ENCODE measurements around the gene GCAT. TPM values are rescaled to one million over a fixed set of nuclear protein-coding genes. Genes with fewer than 3 reads are reported as not detected.

Gene GCAT
- total and polyA plus RNA-seq, 2 of the 4 experiments (the other 2 are of a cell fraction): 20.6 to 32.3 TPM

DNA sequence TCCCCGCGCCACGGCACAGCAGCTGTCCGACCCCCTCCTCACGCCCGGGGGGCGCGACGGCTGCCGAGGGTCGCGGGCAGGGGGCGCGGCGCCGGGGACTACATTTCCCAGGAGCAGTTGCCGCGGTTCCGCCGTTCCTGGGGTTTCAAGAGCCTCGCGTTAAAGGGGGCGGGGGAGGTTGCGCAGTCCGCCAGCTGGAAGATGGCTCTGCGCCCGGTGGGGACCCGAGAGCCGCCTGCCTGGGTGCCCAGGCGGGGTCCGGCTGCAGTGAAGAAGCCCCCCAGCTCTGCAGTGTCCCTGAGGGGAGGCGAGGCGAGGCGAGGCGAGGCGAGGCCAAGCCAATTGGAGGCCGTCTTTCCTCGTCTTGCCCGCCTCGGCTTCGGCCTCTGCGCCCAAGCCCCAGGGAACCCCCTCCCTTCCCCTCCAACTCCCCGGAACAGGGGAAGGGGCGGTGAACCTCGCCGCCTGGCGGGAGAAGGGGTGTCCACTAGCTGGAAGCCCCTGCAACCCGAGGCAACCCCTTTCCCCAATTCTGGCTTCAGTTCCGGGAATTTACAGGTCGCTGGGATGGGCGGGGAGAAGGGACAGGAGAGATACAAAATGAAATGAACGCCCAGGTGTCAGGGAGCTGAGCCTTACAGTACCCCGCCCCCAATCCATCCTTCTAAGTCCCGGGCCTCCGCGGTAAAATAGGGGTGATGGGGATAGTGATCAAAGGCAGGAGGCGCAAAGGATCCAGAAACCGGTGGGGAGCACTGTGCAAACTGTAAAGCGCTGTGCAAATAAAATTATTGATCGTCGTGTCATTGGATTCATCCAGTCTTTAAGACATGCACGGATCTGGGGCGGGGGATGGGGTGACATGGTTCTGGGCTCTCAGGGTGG, 5.2 kb upstream of the GCAT start:
- peak; percentile 50 for ATAC-seq (ENCODE audit: low read depth)
- H2BK120ac ChIP-seq (ENCODE audit: low read depth, low read length): peak overlapping the region; percentile 42; the same call in 1 of the 2 replicates
- H3K4me2 ChIP-seq (ENCODE audit: low read depth, low read length): peak overlapping the region; percentile 78
- peak overlapping the region; percentile 55 for H3K14ac ChIP-seq (replicated peaks; ENCODE audit: low read depth, low read length)
- H4K8ac ChIP-seq (ENCODE audit: low read depth in 2 of 2, low read length in 2 of 2): peak overlapping the region; percentile 71 to 93; a peak in 3 of 4 replicates
- no peaks in the 10 kb centered on the region for H3K27me3 ChIP-seq (ENCODE audit: control insufficient read depth, insufficient read depth, low read length)
- H2BK5ac ChIP-seq (ENCODE audit: low read depth, low read length, poor library complexity, severe bottlenecking): peak overlapping the region; percentile 18
- dilution Hi-C loops (cut with HindIII; ENCODE audit: low sequenced_read_pairs, unreplicated experiment) (no loop called here), in situ Hi-C loops (cut with MboI; ENCODE audit: low sequenced_read_pairs) (no loop called here), intact Hi-C loops (cut with micrococcal nuclease) (no loop called here)
- peak overlapping the region; percentile 61 for H4K5ac ChIP-seq (ENCODE audit: low read depth, low read length)
- H2AK5ac ChIP-seq (ENCODE audit: low read depth, low read length): peak overlapping the region; percentile 68; the same call in 1 of the 2 replicates
- H3K18ac ChIP-seq (ENCODE audit: low read depth, low read length): peak overlapping the region; percentile 18; the same call in 1 of the 2 replicates
- ChIA-PET POLR2A (ENCODE audit: unreplicated experiment) (no interaction called here), CTCF (no interaction called here)
- no peaks in the 10 kb centered on the region for H3K9me3 ChIP-seq (ENCODE audit: control insufficient read depth, insufficient read depth, low read length)
- 1% methylated on average over 19 of the region's 63 CpGs; no CpG with 5 or more reads in 1 of the 2 experiments for WGBS, 2 experiments (ENCODE audit: extremely low coverage in 2 of 2, insufficient read length in 1 of 2)
- H3K27ac ChIP-seq (ENCODE audit: insufficient read depth, low read length): peak overlapping the region; percentile 45
- H2AFZ ChIP-seq (replicated peaks; ENCODE audit: low read length, poor library complexity): peak overlapping the region; percentile 97
- peaks cover 5% of the 10 kb centered on the region; the same call in 1 of the 2 replicates for H3K9me1 ChIP-seq (ENCODE audit: insufficient read depth, low read length)
- no peaks in the 10 kb centered on the region for H3K36me3 ChIP-seq (ENCODE audit: control insufficient read depth, insufficient read depth, low read length)
- peak overlapping the region; percentile 71 for H3K4ac ChIP-seq (ENCODE audit: low read depth, low read length)
- peak overlapping the region; percentile 56 for H3K4me3 ChIP-seq (ENCODE audit: insufficient read depth, low read depth, low read length)
- no peak overlapping the region for H3K56ac ChIP-seq (ENCODE audit: extremely low read depth, insufficient read depth, low read length)
- H3K23ac ChIP-seq (ENCODE audit: low read depth, low read length): peak overlapping the region; percentile 45; the same call in 1 of the 2 replicates
- H2AK9ac ChIP-seq (replicated peaks; ENCODE audit: low read depth, low read length, poor library complexity): peak overlapping the region; percentile 96
- TF ChIP-seq MAZ (IDR thresholded peaks at IDR 0.05; ENCODE audit: borderline replicate concordance, low read depth, low read length): no peak; the same call in 1 of the 2 replicates
- TF ChIP-seq BHLHE40 (IDR thresholded peaks at IDR 0.05; ENCODE audit: low read depth, low read length): no peak; the same call in 1 of the 2 replicates
- TF ChIP-seq CEBPB (IDR thresholded peaks at IDR 0.05; ENCODE audit: low read depth, low read length): peak; percentile 78
- no peak for TF ChIP-seq CHD1 (IDR thresholded peaks at IDR 0.05; ENCODE audit: low read depth, low read length)
- TF ChIP-seq RAD21 (IDR thresholded peaks at IDR 0.05; ENCODE audit: low read length): no peak
- TF ChIP-seq MXI1 (IDR thresholded peaks at IDR 0.05; ENCODE audit: borderline replicate concordance, low read depth, low read length): no peak
- TF ChIP-seq RFX5 (IDR thresholded peaks at IDR 0.05; ENCODE audit: low read depth, low read length): no peak
- no peak overlapping the region for H2BK20ac ChIP-seq (ENCODE audit: low read depth, low read length)
- H4K91ac ChIP-seq (ENCODE audit: insufficient read depth, low read depth, low read length): peak overlapping the region; percentile 33; the same call in 1 of the 2 replicates
- H2BK15ac ChIP-seq (ENCODE audit: low read depth, low read length): no peak overlapping the region
- H3K9ac ChIP-seq (ENCODE audit: low read depth, low read length): peak overlapping the region; percentile 73
- 0 out of 2 replicates have a peak, but pooled peaks cover 8% of the 10 kb centered on the region for H4K20me1 ChIP-seq (ENCODE audit: insufficient read depth, low read length)
- peak; percentile 39 for DNase-seq
- H3K79me1 ChIP-seq (ENCODE audit: low read depth in 1 of 2, low read length in 2 of 2): peaks cover 11 to 21% of the 10 kb centered on the region in 2 experiments; a peak in 3 of 4 replicates
- BruUV-seq (replicated peaks): no TSS peak
- H3K4me1 ChIP-seq (ENCODE audit: control insufficient read depth, insufficient read depth, low read length): peaks cover 12% of the 10 kb centered on the region

Data from IMR-90 (cell line).